H1 (cell line): ENCODE data around the gene HDAC7. TPM values are rescaled to one million over a fixed set of nuclear protein-coding genes. Genes with fewer than 3 reads are reported as not detected.

ENCODE experiments used
- CTCF ChIA-PET: fragments of 300-600 bp; sonication (Branson Sonifier 250); formaldehyde crosslinking; loops from one replicate; lab custom pipeline; 2021; ENCODE audit not compliant: partially characterized antibody; lab: Charles Lee
- POLR2A ChIA-PET: fragments of 300-600 bp; sonication (Branson Sonifier 250); formaldehyde crosslinking; loops from one replicate; lab custom pipeline; 2021; ENCODE audit warnings: inconsistent platforms; ENCODE audit not compliant: partially characterized antibody; lab: Charles Lee
- DNase-seq, 2 experiments: peaks; one replicate each; pipeline versions ENCODE4 v3.0.0 to v3.0.0-alpha.2; 2010 to 2022; ENCODE audit warnings: low spot score in 2 of 2, low read depth in 1 of 2, mixed read lengths in 1 of 2
- FAIRE-seq: peaks from 2 replicates; lab custom pipeline; 2011; peaks lifted over from hg19 to GRCh38; lab: Jason Lieb, UNC
- H2AFZ ChIP-seq: 2 replicates; pipeline ENCODE4 v1.8.1; 2012; ENCODE audit warnings: low read length, inconsistent platforms
- H2AK5ac ChIP-seq: 2 replicates; pipeline ENCODE4 v1.6.1; 2013; ENCODE audit warnings: low read depth, low read length
- H2BK120ac ChIP-seq: replicated peaks from 2 replicates; pipeline ENCODE3; 2013; ENCODE audit warnings: low read depth, low read length, inconsistent platforms
- H2BK12ac ChIP-seq: 2 replicates; pipeline ENCODE4 v1.6.1; 2013; ENCODE audit warnings: low read depth, low read length
- H2BK15ac ChIP-seq: 2 replicates; pipeline ENCODE4 v1.6.1; 2013; ENCODE audit warnings: low read length
- H2BK20ac ChIP-seq: 2 replicates; pipeline ENCODE4 v1.6.1; 2013; ENCODE audit warnings: low read length
- H2BK5ac ChIP-seq: 2 replicates; pipeline ENCODE4 v1.6.1; 2013; ENCODE audit warnings: low read depth, low read length
- H3K14ac ChIP-seq: 2 replicates; pipeline ENCODE4 v1.6.1; 2013; ENCODE audit warnings: inconsistent platforms; ENCODE audit not compliant: insufficient read length
- H3K18ac ChIP-seq: 2 replicates; pipeline ENCODE4 v1.6.1; 2013; ENCODE audit warnings: low read length; ENCODE audit errors: extremely low read depth
- H3K23ac ChIP-seq: 2 replicates; pipeline ENCODE4 v1.6.1; 2013; ENCODE audit warnings: inconsistent platforms; ENCODE audit not compliant: insufficient read length
- H3K23me2 ChIP-seq: 2 replicates; pipeline ENCODE4 v1.6.1; 2013; ENCODE audit warnings: low read depth, low read length
- H3K27ac ChIP-seq: 2 replicates; pipeline ENCODE4 v1.6.1; 2011; ENCODE audit warnings: low read depth, low read length, inconsistent platforms
- H3K27me3 ChIP-seq, 4 experiments: replicated peaks in 1 of 4; 1 replicate in 1 of 4; 2 replicates in 3 of 4; pipeline versions ENCODE4 v1.6.1 to v1.8.1; 2011 to 2013; ENCODE audit warnings: low read length in 3 of 4, mild to moderate bottlenecking in 3 of 4, inconsistent platforms in 2 of 4, mixed read lengths in 2 of 4, moderate library complexity in 1 of 4; ENCODE audit not compliant: control insufficient read depth in 3 of 4, insufficient read depth in 3 of 4; ENCODE audit errors: extremely low read depth in 1 of 4
- H3K36me3 ChIP-seq, 4 experiments: 2 replicates each; pipeline versions ENCODE4 v1.6.1 to v1.8.1; 2011 to 2013; ENCODE audit warnings: mild to moderate bottlenecking in 4 of 4, low read length in 3 of 4, moderate library complexity in 2 of 4, control low read depth in 1 of 4, inconsistent platforms in 1 of 4; ENCODE audit not compliant: insufficient read depth in 4 of 4, control insufficient read depth in 2 of 4
- H3K4ac ChIP-seq: replicated peaks from 2 replicates; pipeline ENCODE3; 2013; ENCODE audit warnings: low read length, low read depth, mixed read lengths, inconsistent platforms; ENCODE audit not compliant: insufficient read length
- H3K4me1 ChIP-seq, 4 experiments: replicated peaks in 1 of 4; 1 replicate in 1 of 4; 2 replicates in 3 of 4; pipeline versions ENCODE4 v1.6.1 to v1.8.1; 2011 to 2013; ENCODE audit warnings: low read length in 3 of 4, inconsistent platforms in 2 of 4, mixed read lengths in 1 of 4; ENCODE audit not compliant: insufficient read depth in 4 of 4, control insufficient read depth in 3 of 4
- H3K4me2 ChIP-seq, 2 experiments: 2 replicates each; pipeline versions ENCODE4 v1.6.1 to v1.8.1; 2011 to 2013; ENCODE audit warnings: low read depth in 2 of 2, low read length in 2 of 2, control low read depth in 1 of 2, inconsistent platforms in 1 of 2, mild to moderate bottlenecking in 1 of 2; ENCODE audit not compliant: insufficient read depth in 1 of 2
- H3K4me3 ChIP-seq, 4 experiments: fragments of 200-600, 300-600 bp in 1 of 4; sonication (generic), shearing (Covaris generic), sonication (Bioruptor Twin) in 1 of 4; 2 replicates each; pipeline versions ENCODE4 v1.5.1 to v1.8.1; 2011 to 2016; ENCODE audit warnings: low read length in 4 of 4, low read depth in 3 of 4, control low read depth in 2 of 4, inconsistent platforms in 2 of 4, mild to moderate bottlenecking in 2 of 4, mixed read lengths in 1 of 4, moderate library complexity in 1 of 4; ENCODE audit not compliant: insufficient read depth in 2 of 4; ENCODE audit errors: extremely low read depth in 1 of 4
- H3K56ac ChIP-seq: replicated peaks from 2 replicates; pipeline ENCODE3; 2013; ENCODE audit warnings: low read depth, mild to moderate bottlenecking, mixed read lengths, low read length, inconsistent platforms; ENCODE audit not compliant: insufficient read length
- H3K79me1 ChIP-seq: 2 replicates; pipeline ENCODE4 v1.6.1; 2013; ENCODE audit warnings: low read depth, low read length, control low read depth
- H3K79me2 ChIP-seq, 2 experiments: 2 replicates each; pipeline versions ENCODE4 v1.6.1 to v1.8.1; 2012 to 2013; ENCODE audit warnings: low read length in 2 of 2, mild to moderate bottlenecking in 2 of 2, inconsistent platforms in 1 of 2; ENCODE audit not compliant: insufficient read depth in 2 of 2, control insufficient read depth in 1 of 2
- H3K9ac ChIP-seq, 4 experiments: replicated peaks in 1 of 4; 1 replicate in 1 of 4; 2 replicates in 3 of 4; pipeline versions ENCODE4 v1.6.1 to v1.8.1; 2011 to 2013; ENCODE audit warnings: low read depth in 3 of 4, low read length in 3 of 4, control low read depth in 2 of 4, mild to moderate bottlenecking in 2 of 4, moderate library complexity in 2 of 4, inconsistent platforms in 1 of 4; ENCODE audit errors: extremely low read depth in 1 of 4
- H3K9me3 ChIP-seq, 2 experiments: 2 replicates each; pipeline versions ENCODE4 v1.6.1 to v1.8.1; 2012 to 2013; ENCODE audit warnings: mild to moderate bottlenecking in 2 of 2, moderate library complexity in 2 of 2, control low read depth in 1 of 2, inconsistent platforms in 1 of 2, low read depth in 1 of 2, low read length in 1 of 2, mixed read lengths in 1 of 2; ENCODE audit not compliant: insufficient read depth in 2 of 2
- H4K20me1 ChIP-seq, 2 experiments: replicated peaks in 1 of 2; 2 replicates each; pipeline versions ENCODE3 to v1.8.1; 2011 to 2013; ENCODE audit warnings: inconsistent platforms in 2 of 2, low read length in 2 of 2, mild to moderate bottlenecking in 1 of 2; ENCODE audit not compliant: insufficient read depth in 2 of 2, control insufficient read depth in 1 of 2
- H4K5ac ChIP-seq: 2 replicates; pipeline ENCODE4 v1.6.1; 2013; ENCODE audit warnings: low read length, low read depth, mixed read lengths, inconsistent platforms; ENCODE audit not compliant: insufficient read length
- H4K8ac ChIP-seq: 2 replicates; pipeline ENCODE4 v1.8.0; 2013; ENCODE audit warnings: mild to moderate bottlenecking, moderate library complexity, low read length, inconsistent platforms; ENCODE audit not compliant: insufficient read depth; ENCODE audit errors: extremely low read depth
- H4K91ac ChIP-seq: replicated peaks from 2 replicates; pipeline ENCODE3; 2013; ENCODE audit warnings: low read length, mixed read lengths, inconsistent platforms; ENCODE audit not compliant: insufficient read length
- CEBPB ChIP-seq: IDR thresholded peaks from 2 replicates; pipeline ENCODE4 v1.6.1; 2012; ENCODE audit warnings: low read depth, low read length
- whole genome bisulfite sequencing, 2 experiments: shearing (Covaris generic) in 1 of 2; methylation state at CpG; one replicate each; pipeline versions ENCODE4 v1.1.6 to v1.1.7; 2013 to 2015; ENCODE audit warnings: low lambda C conversion rate in 2 of 2, mixed read lengths in 2 of 2, inconsistent platforms in 1 of 2, low coverage in 1 of 2, missing lambda C conversion rate in 1 of 2; ENCODE audit not compliant: insufficient replicate concordance in 2 of 2, insufficient coverage in 1 of 2, insufficient read length in 1 of 2; ENCODE audit errors: extremely low coverage in 1 of 2, missing lambda C conversion rate in 1 of 2; 5-methylcytosine and 5-hydroxymethylcytosine counted together
- polyA plus RNA-seq, 7 experiments: library from polyadenylated mRNA; depleted of rRNA in 3 of 7; stranded (reverse) in 5 of 7; unstranded in 2 of 7; fragments of >200 nt in 5 of 7; fragments of 200-250 nt in 2 of 7; gene quantifications; 1 replicate in 5 of 7; 2 replicates in 1 of 7; 4 replicates in 1 of 7; pipeline versions ENCODE4 v1.2.1 to v1.2.3, GENCODE V29; 2011 to 2013; ENCODE audit warnings: missing spikeins in 2 of 7, mixed read lengths in 2 of 7
- total RNA-seq: library from RNA; stranded (reverse); fragmentation: NEBNext Ultra II Directional; extraction: Animal tissue kit (Norgen Biotek cat#: 25700); gene quantifications from 2 replicates; pipeline ENCODE4 v1.2.1, GENCODE V29; 2021
- TF ChIP-seq, protein P1 (sequence below): IDR thresholded peaks from 2 replicates; pipeline ENCODE4 v1.6.1; 2012; ENCODE audit warnings: inconsistent platforms

The HDAC7 gene
- total and polyA plus RNA-seq, 2 of the 8 experiments (the other 6 are each of a cell fraction or from before 2014, with no cell fraction given), result 25.5 to 84.9 TPM

DNA sequence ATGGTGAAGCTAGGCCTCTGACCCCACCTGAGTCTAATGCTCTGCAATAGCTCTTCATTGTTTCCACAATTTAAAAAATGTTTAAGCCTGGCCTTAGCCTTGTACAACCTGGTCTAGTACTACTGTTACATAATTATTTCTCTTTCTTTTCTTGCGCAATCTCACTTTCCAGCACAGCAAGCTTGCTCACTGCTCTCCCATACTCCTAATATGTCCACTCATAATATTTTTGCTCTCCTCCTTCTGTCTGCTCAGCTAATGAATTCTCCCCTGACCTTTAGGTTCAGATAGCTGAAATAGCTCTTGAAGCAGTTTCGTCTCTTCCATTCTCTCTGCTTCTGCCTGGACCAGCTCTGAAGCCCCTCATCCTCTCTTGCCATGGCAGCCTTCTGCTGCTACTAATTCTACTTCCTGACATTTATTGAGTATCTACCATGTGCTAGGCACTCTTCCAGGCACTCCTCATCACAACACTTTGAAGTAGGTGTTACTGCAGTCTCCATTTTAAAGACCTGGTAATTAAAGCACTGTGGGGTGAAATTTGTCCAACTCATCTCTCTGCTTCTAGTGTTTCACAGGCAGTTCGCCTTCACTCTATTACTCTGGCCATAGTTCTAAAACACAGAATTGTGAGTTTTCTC lies 49.5 kb downstream of the HDAC7 start:
- WGBS, 2 experiments, result 93% methylated on average over 3 of the region's 3 CpGs; no CpG with 5 or more reads in 1 of the 2 experiments
- H2BK20ac ChIP-seq, result no peak overlapping the region

More for the DNA sequence above, 49.5 kb downstream of the HDAC7 start:
- Histone ChIP-seq H4K91ac (no peak overlapping the region), H4K8ac (no peak overlapping the region), H3K36me3 (no peaks in the 10 kb centered on the region), H3K18ac (no peak overlapping the region), H3K4me1 (peaks cover 7 to 15% (median 12%) of the 10 kb centered on the region in 4 experiments; a peak in 6 of 7 replicates), H2BK12ac (no peak overlapping the region; the same call in 1 of the 2 replicates), H3K23ac (no peak overlapping the region), H3K79me2 (no peaks in the 10 kb centered on the region), H3K79me1 (no peaks in the 10 kb centered on the region), H2BK15ac (no peak overlapping the region), H4K5ac (no peak overlapping the region), H2BK120ac (no peak overlapping the region), H3K4me3 (no peak overlapping the region), H4K20me1 (peaks cover 0 to 3% of the 10 kb centered on the region in 2 experiments), H3K23me2 (peaks cover 2% of the 10 kb centered on the region; the same call in 1 of the 2 replicates), H3K4ac (no peak overlapping the region), H3K9me3 (no peaks in the 10 kb centered on the region), H3K9ac (no peak overlapping the region), H3K56ac (no peak overlapping the region), H3K27me3 (peaks cover 0 to 17% (median 8%) of the 10 kb centered on the region in 4 experiments; a peak in 4 of 7 replicates), H3K14ac (no peak overlapping the region), H3K27ac (no peak overlapping the region), H2BK5ac (no peak overlapping the region)
- CTCF ChIA-PET, result interaction anchor here (0.7 to 58.8 kb wide), 4 partner anchors 8 to 623 kb away, joined by 3 to 2442 read pairs (median 1081); partner anchors contain the start of genes ENDOU, RAPGEF3 and RPAP3
- FAIRE-seq (no peak), DNase-seq (no peak)
- TF ChIP-seq, protein P1, sequence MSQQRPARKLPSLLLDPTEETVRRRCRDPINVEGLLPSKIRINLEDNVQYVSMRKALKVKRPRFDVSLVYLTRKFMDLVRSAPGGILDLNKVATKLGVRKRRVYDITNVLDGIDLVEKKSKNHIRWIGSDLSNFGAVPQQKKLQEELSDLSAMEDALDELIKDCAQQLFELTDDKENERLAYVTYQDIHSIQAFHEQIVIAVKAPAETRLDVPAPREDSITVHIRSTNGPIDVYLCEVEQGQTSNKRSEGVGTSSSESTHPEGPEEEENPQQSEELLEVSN, result no peak
- peak; percentile 82 for TF ChIP-seq CEBPB
- TF ChIP-seq, all 59 proteins: peak for 1
- H3K4me2 ChIP-seq, result no peak overlapping the region
- H2AK5ac ChIP-seq, result no peak overlapping the region
- H2AFZ ChIP-seq, result no peak overlapping the region
- POLR2A ChIA-PET, result interaction anchor here (1.2 to 10.5 kb wide), 6 partner anchors 10 to 44 kb away, joined by 3 to 79 read pairs (median 5); partner anchors contain the start of gene RAPGEF3
